GM10248 (cell line): ENCODE results near the gene UBE2L6.
A peak's percentile ranks its signal among the peaks of the same experiment; 100 is the strongest.

Experiments used
- CTCF ChIA-PET: fragments of 300-600 bp; sonication (Branson Sonifier 250); formaldehyde crosslinking; extraction: SDS; loops from one replicate; lab custom pipeline; 2021; ENCODE audit warnings: antibody characterized with exemption; lab: Yijun Ruan, JAX
- POLR2A ChIA-PET: fragments of 350-650 bp; sonication (Branson Sonifier 250); formaldehyde crosslinking; extraction: SDS; loops from one replicate; lab custom pipeline; 2020; ENCODE audit warnings: antibody characterized with exemption; lab: Yijun Ruan, JAX
- DNase-seq: peaks from one replicate; pipeline ENCODE4 v3.0.0; 2012; ENCODE audit errors: extremely low spot score
- TF ChIP-seq, protein P1 (sequence below): IDR thresholded peaks from 2 replicates; pipeline ENCODE4 v1.5.1; 2012; ENCODE audit warnings: mild to moderate bottlenecking, low read depth; ENCODE audit errors: extremely low read depth, missing control alignments, control extremely low read depth

UBE2L6 gene

GRCh38 chr11:57530215-57530595 lies 37.3 kb downstream of the UBE2L6 start:
- no peak for DNase-seq
- ChIA-PET CTCF (interaction anchor here (1.5 to 10.0 kb wide), 5 partner anchors 13 to 177 kb away, joined by 3 to 247 read pairs (median 114); partner anchors contain the start of genes RTN4RL2 and SLC43A1), POLR2A (no interaction called here)
- TF ChIP-seq, protein P1, sequence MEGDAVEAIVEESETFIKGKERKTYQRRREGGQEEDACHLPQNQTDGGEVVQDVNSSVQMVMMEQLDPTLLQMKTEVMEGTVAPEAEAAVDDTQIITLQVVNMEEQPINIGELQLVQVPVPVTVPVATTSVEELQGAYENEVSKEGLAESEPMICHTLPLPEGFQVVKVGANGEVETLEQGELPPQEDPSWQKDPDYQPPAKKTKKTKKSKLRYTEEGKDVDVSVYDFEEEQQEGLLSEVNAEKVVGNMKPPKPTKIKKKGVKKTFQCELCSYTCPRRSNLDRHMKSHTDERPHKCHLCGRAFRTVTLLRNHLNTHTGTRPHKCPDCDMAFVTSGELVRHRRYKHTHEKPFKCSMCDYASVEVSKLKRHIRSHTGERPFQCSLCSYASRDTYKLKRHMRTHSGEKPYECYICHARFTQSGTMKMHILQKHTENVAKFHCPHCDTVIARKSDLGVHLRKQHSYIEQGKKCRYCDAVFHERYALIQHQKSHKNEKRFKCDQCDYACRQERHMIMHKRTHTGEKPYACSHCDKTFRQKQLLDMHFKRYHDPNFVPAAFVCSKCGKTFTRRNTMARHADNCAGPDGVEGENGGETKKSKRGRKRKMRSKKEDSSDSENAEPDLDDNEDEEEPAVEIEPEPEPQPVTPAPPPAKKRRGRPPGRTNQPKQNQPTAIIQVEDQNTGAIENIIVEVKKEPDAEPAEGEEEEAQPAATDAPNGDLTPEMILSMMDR = no peak

DNA sequence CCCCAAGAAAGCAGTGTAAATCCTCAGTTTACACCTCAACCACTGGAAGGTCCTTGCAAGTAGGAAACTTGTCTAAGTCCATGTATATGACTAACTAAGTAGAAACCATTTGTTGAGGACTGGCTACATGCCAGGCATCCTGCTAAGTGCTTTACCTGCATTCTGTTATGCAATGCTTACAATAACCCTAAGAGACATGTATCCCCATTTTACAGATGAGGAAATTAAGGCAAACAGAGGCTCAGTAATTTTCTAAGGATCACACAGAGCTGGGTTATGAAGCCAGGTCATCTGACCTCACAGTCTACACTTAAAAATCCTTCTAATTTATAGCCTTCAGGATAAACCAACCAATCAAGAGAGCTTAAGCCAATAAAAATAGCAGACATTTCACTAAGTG lies 38.5 kb downstream of the UBE2L6 start:
- CTCF ChIA-PET = interaction anchor here (1.0 to 10.0 kb wide), 14 partner anchors 12 to 191 kb away, joined by 3 to 247 read pairs (median 15); partner anchors contain the start of genes P2RX3, RTN4RL2, SLC43A1 and UBE2L6
- TF ChIP-seq, protein P1 = no peak
- DNase-seq = no peak
- POLR2A ChIA-PET = no interaction called here

DNA sequence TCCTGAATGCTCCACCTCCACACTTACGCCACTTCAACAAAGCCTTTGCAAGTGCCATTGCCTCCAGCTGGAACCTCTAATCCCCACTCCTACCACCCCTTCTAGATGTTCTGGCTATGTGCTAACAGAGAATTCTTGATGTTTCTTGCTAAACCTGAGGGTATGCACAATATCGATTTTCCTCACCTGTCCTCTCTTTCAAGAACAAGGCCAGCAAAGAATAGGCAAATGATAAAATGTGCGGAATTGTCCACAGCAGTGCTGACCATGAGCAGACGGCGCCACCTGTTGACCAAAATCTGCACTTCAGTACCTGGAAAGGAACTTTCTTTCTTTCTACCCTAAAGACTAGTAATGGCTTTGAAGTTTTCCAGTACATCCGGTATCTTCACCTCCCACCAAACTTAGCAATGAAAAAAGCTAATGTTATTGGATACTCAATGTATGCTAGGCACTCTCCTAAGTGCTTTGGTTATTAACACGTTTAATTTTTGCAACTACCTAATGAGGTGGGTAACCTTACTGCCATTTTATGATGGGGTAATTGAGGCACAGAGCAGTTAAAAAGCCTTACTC lies 40.3 kb downstream of the UBE2L6 start:
- peak; percentile 42 for DNase-seq
- TF ChIP-seq, protein P1 = peak; percentile 79
- POLR2A ChIA-PET = no interaction called here
- CTCF ChIA-PET = interaction anchor here (0.7 to 10.0 kb wide), 51 partner anchors 10 to 992 kb away, joined by 3 to 247 read pairs (median 5); partner anchors contain the start of genes CTNND1, P2RX3, RTN4RL2 and SLC43A1

GRCh38 chr11:57523419-57523818 lies 44.1 kb downstream of the UBE2L6 start:
- no peak for DNase-seq
- POLR2A ChIA-PET = no interaction called here
- CTCF ChIA-PET = interaction anchor here (1.6 to 8.1 kb wide), 4 partner anchors 7 to 44 kb away, joined by 5 to 247 read pairs (median 81); partner anchors contain the start of genes SLC43A1 and UBE2L6
- TF ChIP-seq, protein P1 = no peak

DNA sequence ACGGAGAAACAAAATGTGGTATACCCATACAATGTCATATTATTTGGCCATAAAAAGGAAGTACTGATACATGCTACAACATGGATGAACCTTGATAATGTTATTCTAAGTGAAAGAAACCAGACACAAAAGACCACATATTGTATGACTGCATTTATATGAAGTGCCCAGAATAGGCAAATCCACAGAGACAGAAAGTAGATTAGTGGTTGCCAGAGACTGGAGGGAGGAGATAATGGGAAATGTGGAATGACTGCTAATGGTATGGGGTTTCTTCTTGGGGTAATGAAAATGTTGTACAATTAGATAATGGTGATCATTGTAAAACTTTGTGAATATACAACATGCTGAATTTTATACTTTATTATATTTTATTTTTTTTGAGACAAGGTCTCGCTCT lies 46.4 kb downstream of the UBE2L6 start:
- ChIA-PET POLR2A (no interaction called here), CTCF (interaction anchor here (1.0 to 9.0 kb wide), 3 partner anchors 6 to 120 kb away, joined by 4 to 121 read pairs (median 114); partner anchors contain the start of gene TIMM10)
- TF ChIP-seq, protein P1 = no peak
- no peak for DNase-seq

- no peak for DNase-seq
- POLR2A ChIA-PET = no interaction called here
- CTCF ChIA-PET = interaction anchor here (0.8 to 9.0 kb wide), 10 partner anchors 11 to 127 kb away, joined by 3 to 121 read pairs (median 5); partner anchors contain the start of genes RTN4RL2 and TIMM10
- TF ChIP-seq, protein P1 = no peak
These were observed 51.4 kb downstream of the UBE2L6 start for GRCh38 chr11:57516061-57516443.
